ENCODE data around the gene PDILT. TPM values are rescaled to one million over a fixed set of nuclear protein-coding genes. Genes with fewer than 3 reads are reported as not detected.

Gene PDILT
- total RNA-seq, 1 experiment from 2014 or later, result not detected

GRCh38 chr16:20318006-20318405, 86.5 kb downstream of the PDILT start:
- H3K4me3 ChIP-seq (ENCODE audit: low read depth, low read length), result no peak overlapping the region
- ChIA-PET POLR2A (no interaction called here), CTCF (no interaction called here)
- Mint-ChIP-seq H3K27ac (ENCODE audit: unreplicated experiment) (no peak overlapping the region), H3K4me1 (ENCODE audit: low read depth, unreplicated experiment) (no peaks in the 10 kb centered on the region), H3K36me3 (ENCODE audit: insufficient read depth, unreplicated experiment) (no peaks in the 10 kb centered on the region), H3K9me3 (ENCODE audit: unreplicated experiment) (no peaks in the 10 kb centered on the region), H3K4me3 (ENCODE audit: unreplicated experiment) (no peak overlapping the region), H3K27me3 (ENCODE audit: insufficient read depth, unreplicated experiment) (peaks cover 10% of the 10 kb centered on the region)
- BruUV-seq (replicated peaks), result no TSS peak
- H3K27me3 ChIP-seq (replicated peaks; ENCODE audit: control insufficient read depth, insufficient read depth, low read length), result no peaks in the 10 kb centered on the region
- intact Hi-C loops (cut with micrococcal nuclease; ENCODE audit: unreplicated experiment), result no loop called here
- H3K9me3 ChIP-seq, result no peaks in the 10 kb centered on the region
- TF ChIP-seq CTCF (IDR thresholded peaks at IDR 0.05; ENCODE audit: insufficient read depth in 1 of 2, low read depth in 1 of 2, low read length in 1 of 2, severe bottlenecking in 1 of 2, unreplicated experiment in 1 of 2), result no peak
- H3K36me3 ChIP-seq (ENCODE audit: control insufficient read depth, insufficient read depth, low read length), result no peaks in the 10 kb centered on the region
- no peaks in the 10 kb centered on the region for H3K4me1 ChIP-seq
- no peak for DNase-seq

GRCh38 chr16:20317117-20317516, 87.4 kb downstream of the PDILT start:
- BruUV-seq (replicated peaks), result no TSS peak
- no peaks in the 10 kb centered on the region for H3K27me3 ChIP-seq (replicated peaks; ENCODE audit: control insufficient read depth, insufficient read depth, low read length)
- no peaks in the 10 kb centered on the region for H3K4me1 ChIP-seq
- no peaks in the 10 kb centered on the region for H3K36me3 ChIP-seq (ENCODE audit: control insufficient read depth, insufficient read depth, low read length)
- Mint-ChIP-seq H3K27me3 (ENCODE audit: insufficient read depth, unreplicated experiment) (peaks cover 10% of the 10 kb centered on the region), H3K4me3 (ENCODE audit: unreplicated experiment) (no peak overlapping the region), H3K4me1 (ENCODE audit: low read depth, unreplicated experiment) (no peaks in the 10 kb centered on the region), H3K9me3 (ENCODE audit: unreplicated experiment) (no peaks in the 10 kb centered on the region), H3K36me3 (ENCODE audit: insufficient read depth, unreplicated experiment) (no peaks in the 10 kb centered on the region), H3K27ac (ENCODE audit: unreplicated experiment) (no peak overlapping the region)
- no peaks in the 10 kb centered on the region for H3K9me3 ChIP-seq
- no peak for DNase-seq
- intact Hi-C loops (cut with micrococcal nuclease; ENCODE audit: unreplicated experiment), result no loop called here
- ChIA-PET POLR2A (no interaction called here), CTCF (no interaction called here)
- no peak for TF ChIP-seq CTCF (IDR thresholded peaks at IDR 0.05; ENCODE audit: insufficient read depth in 1 of 2, low read depth in 1 of 2, low read length in 1 of 2, severe bottlenecking in 1 of 2, unreplicated experiment in 1 of 2)
- H3K4me3 ChIP-seq (ENCODE audit: low read depth, low read length), result no peak overlapping the region

GRCh38 chr16:20316715-20317114, 87.8 kb downstream of the PDILT start:
- Mint-ChIP-seq H3K36me3 (ENCODE audit: insufficient read depth, unreplicated experiment) (no peaks in the 10 kb centered on the region), H3K4me3 (ENCODE audit: unreplicated experiment) (no peak overlapping the region), H3K27me3 (ENCODE audit: insufficient read depth, unreplicated experiment) (peaks cover 10% of the 10 kb centered on the region), H3K27ac (ENCODE audit: unreplicated experiment) (no peak overlapping the region), H3K4me1 (ENCODE audit: low read depth, unreplicated experiment) (no peaks in the 10 kb centered on the region), H3K9me3 (ENCODE audit: unreplicated experiment) (no peaks in the 10 kb centered on the region)
- Histone ChIP-seq H3K36me3 (ENCODE audit: control insufficient read depth, insufficient read depth, low read length) (no peaks in the 10 kb centered on the region), H3K27me3 (replicated peaks; ENCODE audit: control insufficient read depth, insufficient read depth, low read length) (no peaks in the 10 kb centered on the region), H3K4me1 (no peaks in the 10 kb centered on the region), H3K4me3 (ENCODE audit: low read depth, low read length) (no peak overlapping the region), H3K9me3 (no peaks in the 10 kb centered on the region)
- intact Hi-C loops (cut with micrococcal nuclease; ENCODE audit: unreplicated experiment), result no loop called here
- ChIA-PET CTCF (no interaction called here), POLR2A (no interaction called here)
- no TSS peak for BruUV-seq (replicated peaks)
- no peak for DNase-seq
- no peak for TF ChIP-seq CTCF (IDR thresholded peaks at IDR 0.05; ENCODE audit: insufficient read depth in 1 of 2, low read depth in 1 of 2, low read length in 1 of 2, severe bottlenecking in 1 of 2, unreplicated experiment in 1 of 2)
